SU-DHL-6 (cell line): ENCODE measurements around the gene PDZD2.

Source experiments
- H2AFZ ChIP-seq: fragments of 200-600 bp; sonication (generic); 2 replicates; pipeline ENCODE4 v1.6.1; 2014; ENCODE audit warnings: low read depth, mild to moderate bottlenecking, moderate library complexity, mixed read lengths, antibody characterized with exemption, low read length; ENCODE audit not compliant: severe bottlenecking
- H3F3A ChIP-seq: fragments of 200-600 bp; shearing (Covaris generic); 2 replicates; pipeline ENCODE4 v1.6.0; 2016; ENCODE audit warnings: antibody characterized with exemption, mild to moderate bottlenecking; ENCODE audit not compliant: insufficient read depth
- H3K27ac ChIP-seq: fragments of 200-600 bp; sonication (generic); 2 replicates; pipeline ENCODE4 v1.5.1; 2016; ENCODE audit warnings: low read depth, mild to moderate bottlenecking, low read length, moderate library complexity, mixed read lengths
- H3K27me3 ChIP-seq: fragments of 200-600 bp; sonication (generic), shearing (Covaris generic); 2 replicates; pipeline ENCODE4 v1.6.0; 2014; ENCODE audit warnings: mild to moderate bottlenecking, low read length
- H3K36me3 ChIP-seq: fragments of 200-600 bp; sonication (generic); 2 replicates; pipeline ENCODE4 v1.6.1; 2014; ENCODE audit warnings: mild to moderate bottlenecking, low read length, mixed read lengths
- H3K4me2 ChIP-seq: fragments of 300-600, 200-600 bp; shearing (Covaris generic), sonication (generic); 2 replicates; pipeline ENCODE4 v1.6.0; 2014; ENCODE audit warnings: low read length, low read depth, mild to moderate bottlenecking; ENCODE audit not compliant: poor library complexity, severe bottlenecking
- H3K4me3 ChIP-seq: fragments of 200-600 bp; sonication (generic); 2 replicates; pipeline ENCODE4 v1.5.1; 2014; ENCODE audit warnings: antibody characterized with exemption, low read length, mild to moderate bottlenecking, mixed read lengths; ENCODE audit not compliant: insufficient read depth, poor library complexity, severe bottlenecking
- H3K79me2 ChIP-seq: fragments of 200-600 bp; sonication (generic); 2 replicates; pipeline ENCODE4 v1.6.1; 2014; ENCODE audit warnings: mild to moderate bottlenecking, low read length, moderate library complexity; ENCODE audit not compliant: insufficient read depth
- H3K9ac ChIP-seq: fragments of 200-600 bp; sonication (generic); 2 replicates; pipeline ENCODE4 v1.7.0; 2014; ENCODE audit warnings: mild to moderate bottlenecking, low read length
- H3K9me2 ChIP-seq: fragments of 200-600 bp; sonication (generic); replicated peaks from 2 replicates; pipeline ENCODE4 v1.6.1; 2014; ENCODE audit warnings: low read length; ENCODE audit not compliant: insufficient read depth
- H3K9me3 ChIP-seq: fragments of 200-600 bp; sonication (generic); 2 replicates; pipeline ENCODE4 v1.6.1; 2014; ENCODE audit warnings: low read length, mixed read lengths; ENCODE audit not compliant: insufficient read depth
- H4K20me1 ChIP-seq: fragments of 200-600 bp; sonication (generic); 2 replicates; pipeline ENCODE4 v1.6.1; 2014; ENCODE audit warnings: low read depth, mild to moderate bottlenecking, antibody characterized with exemption, low read length, moderate library complexity, mixed read lengths
- CTCF ChIP-seq: fragments of 200-600 bp; sonication (generic); IDR thresholded peaks from one replicate; pipeline ENCODE4 v1.5.1; 2017; ENCODE audit warnings: antibody characterized with exemption, mild to moderate bottlenecking, low read length, moderate library complexity; ENCODE audit not compliant: insufficient read depth, poor library complexity, severe bottlenecking
- EZH2phosphoT487 ChIP-seq: fragments of 200-600 bp; sonication (generic), shearing (Covaris generic); conservative IDR thresholded peaks from 2 replicates; pipeline ENCODE4 v1.6.1; 2018; ENCODE audit warnings: mild to moderate bottlenecking, antibody characterized with exemption, low read length, moderate library complexity, mixed read lengths

Gene PDZD2

DNA sequence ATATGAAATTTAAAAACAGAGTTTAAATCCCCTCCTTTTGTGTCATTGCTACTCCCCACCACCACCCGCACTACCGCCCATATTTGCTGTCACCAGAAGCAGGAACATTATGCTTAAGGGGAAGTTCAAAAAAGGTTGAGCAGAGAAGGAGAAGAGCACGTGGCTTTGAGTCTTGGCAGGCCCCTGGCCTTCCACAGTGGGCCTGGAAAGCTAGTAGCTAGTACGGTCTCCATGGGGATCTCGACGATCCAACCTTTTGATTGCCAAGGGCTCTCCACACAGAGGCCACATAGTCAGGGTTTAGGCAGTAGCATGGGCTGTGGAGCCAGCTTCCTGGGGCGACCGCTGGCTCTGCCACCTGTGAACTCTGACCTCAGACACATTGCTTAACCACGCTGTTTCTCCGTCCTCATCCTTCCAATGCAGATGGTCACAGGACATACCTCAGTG, 445.1 kb downstream of the PDZD2 start:
- Histone ChIP-seq H4K20me1 (no peaks in the 10 kb centered on the region), H2AFZ (no peak overlapping the region), H3F3A (no peaks in the 10 kb centered on the region), H3K9me3 (no peaks in the 10 kb centered on the region), H3K27ac (no peak overlapping the region), H3K4me2 (no peak overlapping the region), H3K36me3 (no peaks in the 10 kb centered on the region), H3K79me2 (no peaks in the 10 kb centered on the region), H3K4me3 (no peak overlapping the region), H3K27me3 (no peaks in the 10 kb centered on the region), H3K9ac (no peak overlapping the region), H3K9me2 (no peaks in the 10 kb centered on the region)
- no peak for TF ChIP-seq EZH2phosphoT487
- no peak for TF ChIP-seq CTCF

GRCh38 chr5:32087086-32088082, 448.5 kb downstream of the PDZD2 start:
- no peak overlapping the region for H3K4me3 ChIP-seq
- H3K9me3 ChIP-seq = no peaks in the 10 kb centered on the region
- TF ChIP-seq EZH2phosphoT487 (no peak), CTCF (no peak)
- no peaks in the 10 kb centered on the region for H3F3A ChIP-seq
- no peak overlapping the region for H3K9ac ChIP-seq
- no peaks in the 10 kb centered on the region for H3K27me3 ChIP-seq
- H3K27ac ChIP-seq = no peak overlapping the region
- no peaks in the 10 kb centered on the region for H3K9me2 ChIP-seq
- H3K36me3 ChIP-seq = no peaks in the 10 kb centered on the region
- H2AFZ ChIP-seq = no peak overlapping the region
- no peaks in the 10 kb centered on the region for H4K20me1 ChIP-seq
- no peak overlapping the region for H3K4me2 ChIP-seq
- H3K79me2 ChIP-seq = no peaks in the 10 kb centered on the region

GRCh38 chr5:32088214-32088613, 449.3 kb downstream of the PDZD2 start:
- H3K27me3 ChIP-seq = no peaks in the 10 kb centered on the region
- no peaks in the 10 kb centered on the region for H4K20me1 ChIP-seq
- H3K79me2 ChIP-seq = no peaks in the 10 kb centered on the region
- H3K27ac ChIP-seq = no peak overlapping the region
- H3K4me2 ChIP-seq = no peak overlapping the region
- no peaks in the 10 kb centered on the region for H3F3A ChIP-seq
- H2AFZ ChIP-seq = no peak overlapping the region
- TF ChIP-seq CTCF = no peak
- TF ChIP-seq EZH2phosphoT487 = no peak
- no peaks in the 10 kb centered on the region for H3K36me3 ChIP-seq
- no peaks in the 10 kb centered on the region for H3K9me2 ChIP-seq
- no peaks in the 10 kb centered on the region for H3K9me3 ChIP-seq
- H3K9ac ChIP-seq = no peak overlapping the region
- no peak overlapping the region for H3K4me3 ChIP-seq
